ENCODE results near the gene GOLT1B. TPM values are rescaled to one million over a fixed set of nuclear protein-coding genes. Genes with fewer than 3 reads are reported as not detected.

GOLT1B gene
- total RNA-seq, 2 donors from 2014 or later = 13.9 to 21.0 TPM

- 73% methylated on average over 1 of the region's 1 CpG for WGBS
- no peaks in the 10 kb centered on the region for H3K9me3 ChIP-seq
- DNase-seq (ENCODE audit: low spot score) = no peak
- intact Hi-C loops (cut with DNase I) = loop anchor here (5.0 kb wide), 1 partner anchor 154 kb away; the partner anchor contains the start of gene LDHB
- no peaks in the 10 kb centered on the region for H3K27me3 ChIP-seq (replicated peaks; ENCODE audit: insufficient read depth)
- TF ChIP-seq POLR2AphosphoS5 (IDR thresholded peaks at IDR 0.05) (no peak), CTCF (IDR thresholded peaks at IDR 0.05) (no peak), POLR2A (IDR thresholded peaks at IDR 0.05) (no peak)
- H3K4me3 ChIP-seq = peak overlapping the region in 1 of 2 donors; percentile 93
- H3K4me1 ChIP-seq (replicated peaks) = peaks cover 10% of the 10 kb centered on the region
- no peak overlapping the region for H3K27ac ChIP-seq
- no peaks in the 10 kb centered on the region for H3K36me3 ChIP-seq
These were observed 1.3 kb downstream of the GOLT1B start for GRCh38 chr12:21502872-21503271.

- TF ChIP-seq CTCF (IDR thresholded peaks at IDR 0.05) (no peak), POLR2A (IDR thresholded peaks at IDR 0.05) (no peak), POLR2AphosphoS5 (IDR thresholded peaks at IDR 0.05) (no peak)
- no peaks in the 10 kb centered on the region for H3K9me3 ChIP-seq
- no peak for DNase-seq (ENCODE audit: low spot score)
- H3K27ac ChIP-seq = no peak overlapping the region
- no peaks in the 10 kb centered on the region for H3K36me3 ChIP-seq
- 41% methylated on average over 2 of the region's 2 CpGs for WGBS
- peaks cover 10% of the 10 kb centered on the region for H3K4me1 ChIP-seq (replicated peaks)
- H3K27me3 ChIP-seq (replicated peaks; ENCODE audit: insufficient read depth) = no peaks in the 10 kb centered on the region
- intact Hi-C loops (cut with DNase I) = no loop called here
- no peak overlapping the region for H3K4me3 ChIP-seq
These were observed 4.3 kb downstream of the GOLT1B start for GRCh38 chr12:21505888-21506287.

- Histone ChIP-seq H3K4me3 (no peak overlapping the region), H3K9me3 (no peaks in the 10 kb centered on the region), H3K36me3 (no peaks in the 10 kb centered on the region), H3K27me3 (replicated peaks; ENCODE audit: insufficient read depth) (no peaks in the 10 kb centered on the region), H3K27ac (no peak overlapping the region), H3K4me1 (replicated peaks) (peaks cover 6% of the 10 kb centered on the region)
- DNase-seq (ENCODE audit: low spot score) = no peak
- WGBS = 77% methylated on average over 2 of the region's 2 CpGs
- intact Hi-C loops (cut with DNase I) = no loop called here
- TF ChIP-seq POLR2A (IDR thresholded peaks at IDR 0.05) = no peak
- no peak for TF ChIP-seq POLR2AphosphoS5 (IDR thresholded peaks at IDR 0.05)
- TF ChIP-seq CTCF (IDR thresholded peaks at IDR 0.05) = no peak
These were observed 6.3 kb downstream of the GOLT1B start for GRCh38 chr12:21507849-21508248.

- H3K27ac ChIP-seq = no peak overlapping the region
- TF ChIP-seq POLR2AphosphoS5 (IDR thresholded peaks at IDR 0.05) = no peak
- no peak for TF ChIP-seq CTCF (IDR thresholded peaks at IDR 0.05)
- TF ChIP-seq POLR2A (IDR thresholded peaks at IDR 0.05) = no peak
- H3K9me3 ChIP-seq = no peaks in the 10 kb centered on the region
These were observed 8.2 kb downstream of the GOLT1B start for GRCh38 chr12:21509768-21510167.

GRCh38 chr12:21516281-21516680 lies 14.7 kb downstream of the GOLT1B start:
- no peaks in the 10 kb centered on the region for H3K9me3 ChIP-seq
- H3K4me1 ChIP-seq (replicated peaks) = no peaks in the 10 kb centered on the region
- intact Hi-C loops (cut with DNase I) = no loop called here
- H3K27me3 ChIP-seq (replicated peaks; ENCODE audit: insufficient read depth) = no peaks in the 10 kb centered on the region
- no peak overlapping the region for H3K4me3 ChIP-seq
- peaks cover 0 to 7% of the 10 kb centered on the region in 2 donors for H3K36me3 ChIP-seq
- no peak overlapping the region for H3K27ac ChIP-seq
- no peak for TF ChIP-seq POLR2A (IDR thresholded peaks at IDR 0.05)
- TF ChIP-seq CTCF (IDR thresholded peaks at IDR 0.05) = no peak
- no peak for TF ChIP-seq POLR2AphosphoS5 (IDR thresholded peaks at IDR 0.05)
- WGBS = 97% methylated on average over 2 of the region's 2 CpGs
- DNase-seq (ENCODE audit: low spot score) = no peak

More at GRCh38 chr12:21509768-21510167, 8.2 kb downstream of the GOLT1B start:
- DNase-seq (ENCODE audit: low spot score) = no peak
- peaks cover 0 to 7% of the 10 kb centered on the region in 2 donors for H3K36me3 ChIP-seq
- H3K4me3 ChIP-seq = no peak overlapping the region
- no peaks in the 10 kb centered on the region for H3K27me3 ChIP-seq (replicated peaks; ENCODE audit: insufficient read depth)
- peaks cover 4% of the 10 kb centered on the region for H3K4me1 ChIP-seq (replicated peaks)
- intact Hi-C loops (cut with DNase I) = no loop called here
- 48% methylated on average over 2 of the region's 2 CpGs for WGBS

Measured in prostate gland (tissue), 2 donors.